Type B pancreatic cell (in vitro differentiated cells): ENCODE measurements around the gene BOC. TPM values are rescaled to one million over a fixed set of nuclear protein-coding genes. Genes with fewer than 3 reads are reported as not detected.

Source experiments
- DNase-seq: peaks from one replicate; pipeline ENCODE4 v3.0.0; 2021; ENCODE audit warnings: mixed read lengths; ENCODE audit not compliant: unreplicated experiment; ENCODE audit errors: extremely low spot score
- H3K27ac Mint-ChIP-seq: 2 replicates; pipeline ENCODE4 v1.8.0; 2021; ENCODE audit warnings: mild to moderate bottlenecking, mixed read lengths
- H3K27me3 Mint-ChIP-seq: 2 replicates; pipeline ENCODE4 v1.8.0; 2021; ENCODE audit warnings: mixed read lengths
- H3K36me3 Mint-ChIP-seq: 2 replicates; pipeline ENCODE4 v1.8.0; 2021; ENCODE audit warnings: mixed read lengths
- H3K4me1 Mint-ChIP-seq: one replicate; pipeline ENCODE4 v1.8.0; 2021; ENCODE audit warnings: mixed read lengths; ENCODE audit not compliant: unreplicated experiment
- H3K4me3 Mint-ChIP-seq: 2 replicates; pipeline ENCODE4 v1.8.0; 2021; ENCODE audit warnings: mild to moderate bottlenecking, mixed read lengths
- H3K9me3 Mint-ChIP-seq: 2 replicates; pipeline ENCODE4 v1.8.0; 2021; ENCODE audit warnings: mixed read lengths
- CTCF ChIP-seq: fragments of 200-600 bp; sonication (generic); conservative IDR thresholded peaks from 2 replicates; pipeline ENCODE4 v1.5.0; 2021; ENCODE audit warnings: antibody characterized with exemption, mild to moderate bottlenecking
- total RNA-seq: library from RNA; stranded (reverse); gene quantifications from 2 replicates; pipeline ENCODE4 v1.2.1, GENCODE V29; 2021; ENCODE audit warnings: low replicate concordance

The BOC gene
- total RNA-seq, 1 donor from 2014 or later: 219 TPM

GRCh38 chr3:113221721-113222257 lies 10.4 kb downstream of the BOC start:
- peak overlapping the region; percentile 68 for H3K4me3 Mint-ChIP-seq
- no peaks in the 10 kb centered on the region for H3K9me3 Mint-ChIP-seq
- H3K27me3 Mint-ChIP-seq: no peaks in the 10 kb centered on the region
- DNase-seq: no peak
- TF ChIP-seq CTCF: no peak
- H3K36me3 Mint-ChIP-seq: peaks cover 72% of the 10 kb centered on the region
- peak overlapping the region; percentile 13 for H3K27ac Mint-ChIP-seq
- peaks cover 70% of the 10 kb centered on the region for H3K4me1 Mint-ChIP-seq

- Mint-ChIP-seq H3K9me3 (no peaks in the 10 kb centered on the region), H3K27ac (no peak overlapping the region), H3K4me3 (peak overlapping the region; percentile 21), H3K4me1 (peaks cover 73% of the 10 kb centered on the region), H3K27me3 (no peaks in the 10 kb centered on the region), H3K36me3 (peaks cover 71% of the 10 kb centered on the region)
- no peak for DNase-seq
- TF ChIP-seq CTCF: no peak
Measured at GRCh38 chr3:113222451-113223086, 11.2 kb downstream of the BOC start.

GRCh38 chr3:113223475-113224281 lies 12.3 kb downstream of the BOC start:
- no peaks in the 10 kb centered on the region for H3K27me3 Mint-ChIP-seq
- H3K27ac Mint-ChIP-seq: no peak overlapping the region
- no peaks in the 10 kb centered on the region for H3K9me3 Mint-ChIP-seq
- H3K4me1 Mint-ChIP-seq: peaks cover 73% of the 10 kb centered on the region
- H3K36me3 Mint-ChIP-seq: peaks cover 66% of the 10 kb centered on the region
- DNase-seq: no peak
- no peak for TF ChIP-seq CTCF
- H3K4me3 Mint-ChIP-seq: peak overlapping the region; percentile 22

GRCh38 chr3:113225286-113225685 lies 13.9 kb downstream of the BOC start:
- H3K27ac Mint-ChIP-seq: no peak overlapping the region
- no peak overlapping the region for H3K4me3 Mint-ChIP-seq
- H3K27me3 Mint-ChIP-seq: no peaks in the 10 kb centered on the region
- peaks cover 73% of the 10 kb centered on the region for H3K4me1 Mint-ChIP-seq
- no peaks in the 10 kb centered on the region for H3K9me3 Mint-ChIP-seq
- no peak for DNase-seq
- peaks cover 64% of the 10 kb centered on the region for H3K36me3 Mint-ChIP-seq
- no peak for TF ChIP-seq CTCF

- H3K36me3 Mint-ChIP-seq: peaks cover 53% of the 10 kb centered on the region
- no peak overlapping the region for H3K27ac Mint-ChIP-seq
- peaks cover 72% of the 10 kb centered on the region for H3K4me1 Mint-ChIP-seq
- H3K9me3 Mint-ChIP-seq: no peaks in the 10 kb centered on the region
- H3K27me3 Mint-ChIP-seq: no peaks in the 10 kb centered on the region
- TF ChIP-seq CTCF: no peak
- no peak overlapping the region for H3K4me3 Mint-ChIP-seq
- DNase-seq: no peak
Measured at GRCh38 chr3:113226491-113226890, 15.1 kb downstream of the BOC start.
